Stomach smooth muscle (tissue), 2 donors: Measurements from ENCODE around the gene CASS4.

ENCODE experiments used
- H3K27ac ChIP-seq: one replicate; pipeline ENCODE4 v1.7.0; 2013; ENCODE audit warnings: mild to moderate bottlenecking, low read length, inconsistent platforms
- H3K27me3 ChIP-seq, 2 donors: one replicate each; pipeline ENCODE4 v1.7.0; 2013; ENCODE audit warnings: low read length in 2 of 2; ENCODE audit not compliant: insufficient read depth in 2 of 2, control insufficient read depth in 1 of 2
- H3K36me3 ChIP-seq, 2 donors: one replicate each; pipeline ENCODE4 v1.7.0; 2013; ENCODE audit warnings: low read length in 2 of 2; ENCODE audit not compliant: control insufficient read depth in 2 of 2, insufficient read depth in 2 of 2
- H3K4me1 ChIP-seq: one replicate; pipeline ENCODE4 v1.7.0; 2013; ENCODE audit warnings: low read length; ENCODE audit not compliant: control insufficient read depth, insufficient read depth
- H3K4me3 ChIP-seq, 2 donors: one replicate each; pipeline ENCODE4 v1.7.0; 2013; ENCODE audit warnings: low read length in 2 of 2
- H3K9ac ChIP-seq, 2 donors: one replicate each; pipeline ENCODE4 v1.7.0; 2013; ENCODE audit warnings: low read length in 2 of 2, mild to moderate bottlenecking in 1 of 2
- H3K9me3 ChIP-seq, 2 donors: one replicate each; pipeline ENCODE4 v1.7.0; 2013; ENCODE audit warnings: low read length in 2 of 2; ENCODE audit not compliant: control insufficient read depth in 2 of 2
- donor health status: healthy.
- donor health status: Pancreatic carcinoma.

The CASS4 gene

GRCh38 chr20:56443654-56444540, 31.8 kb downstream of the CASS4 start:
- Histone ChIP-seq H3K36me3 (no peaks in the 10 kb centered on the region), H3K27ac (no peak overlapping the region), H3K9me3 (no peaks in the 10 kb centered on the region), H3K9ac (no peak overlapping the region), H3K27me3 (peaks cover 5 to 6% of the 10 kb centered on the region in 2 donors), H3K4me3 (no peak overlapping the region), H3K4me1 (peaks cover 8% of the 10 kb centered on the region)

- H3K4me3 ChIP-seq: no peak overlapping the region
- peaks cover 4% of the 10 kb centered on the region for H3K4me1 ChIP-seq
- no peak overlapping the region for H3K9ac ChIP-seq
- H3K27me3 ChIP-seq: peaks cover 5 to 6% of the 10 kb centered on the region in 2 donors
- no peak overlapping the region for H3K27ac ChIP-seq
- H3K36me3 ChIP-seq: no peaks in the 10 kb centered on the region
- H3K9me3 ChIP-seq: no peaks in the 10 kb centered on the region
Measured at GRCh38 chr20:56445130-56445529, 33.1 kb downstream of the CASS4 start.

- H3K36me3 ChIP-seq: no peaks in the 10 kb centered on the region
- H3K27me3 ChIP-seq: peaks cover 5 to 6% of the 10 kb centered on the region in 2 donors
- H3K4me1 ChIP-seq: peaks cover 4% of the 10 kb centered on the region
- H3K27ac ChIP-seq: no peak overlapping the region
- H3K4me3 ChIP-seq: no peak overlapping the region
- H3K9ac ChIP-seq: no peak overlapping the region
- H3K9me3 ChIP-seq: no peaks in the 10 kb centered on the region
Measured at GRCh38 chr20:56445540-56445939, 33.5 kb downstream of the CASS4 start.

GRCh38 chr20:56447227-56447626, 35.2 kb downstream of the CASS4 start:
- Histone ChIP-seq H3K4me3 (no peak overlapping the region), H3K27ac (no peak overlapping the region), H3K36me3 (no peaks in the 10 kb centered on the region), H3K4me1 (peaks cover 4% of the 10 kb centered on the region), H3K27me3 (peaks cover 5 to 6% of the 10 kb centered on the region in 2 donors), H3K9me3 (no peaks in the 10 kb centered on the region), H3K9ac (no peak overlapping the region)

GRCh38 chr20:56449459-56449858, 37.4 kb downstream of the CASS4 start:
- Histone ChIP-seq H3K36me3 (no peaks in the 10 kb centered on the region), H3K4me1 (no peaks in the 10 kb centered on the region), H3K27ac (no peak overlapping the region), H3K27me3 (peaks cover 0 to 2% of the 10 kb centered on the region in 2 donors), H3K4me3 (no peak overlapping the region), H3K9me3 (no peaks in the 10 kb centered on the region), H3K9ac (no peak overlapping the region)

- Histone ChIP-seq H3K9ac (no peak overlapping the region), H3K27ac (no peak overlapping the region), H3K4me3 (no peak overlapping the region), H3K27me3 (no peaks in the 10 kb centered on the region), H3K9me3 (no peaks in the 10 kb centered on the region), H3K4me1 (no peaks in the 10 kb centered on the region), H3K36me3 (no peaks in the 10 kb centered on the region)
Measured at GRCh38 chr20:56451056-56451765, 39.2 kb downstream of the CASS4 start.

- Histone ChIP-seq H3K4me3 (no peak overlapping the region), H3K9me3 (no peaks in the 10 kb centered on the region), H3K27me3 (no peaks in the 10 kb centered on the region), H3K36me3 (no peaks in the 10 kb centered on the region), H3K4me1 (no peaks in the 10 kb centered on the region), H3K9ac (no peak overlapping the region), H3K27ac (no peak overlapping the region)
Measured at GRCh38 chr20:56453352-56453751, 41.3 kb downstream of the CASS4 start.

- H3K36me3 ChIP-seq: no peaks in the 10 kb centered on the region
- H3K27me3 ChIP-seq: no peaks in the 10 kb centered on the region
- no peak overlapping the region for H3K9ac ChIP-seq
- no peaks in the 10 kb centered on the region for H3K9me3 ChIP-seq
- no peak overlapping the region for H3K4me3 ChIP-seq
- no peaks in the 10 kb centered on the region for H3K4me1 ChIP-seq
- no peak overlapping the region for H3K27ac ChIP-seq
Measured at GRCh38 chr20:56454754-56455153, 42.7 kb downstream of the CASS4 start.

GRCh38 chr20:56458206-56458821, 46.3 kb downstream of the CASS4 start:
- Histone ChIP-seq H3K4me3 (no peak overlapping the region), H3K9me3 (no peaks in the 10 kb centered on the region), H3K27me3 (no peaks in the 10 kb centered on the region), H3K9ac (no peak overlapping the region), H3K27ac (no peak overlapping the region), H3K36me3 (no peaks in the 10 kb centered on the region), H3K4me1 (no peaks in the 10 kb centered on the region)

GRCh38 chr20:56460459-56460858, 48.4 kb downstream of the CASS4 start:
- H3K4me3 ChIP-seq: no peak overlapping the region
- H3K36me3 ChIP-seq: no peaks in the 10 kb centered on the region
- H3K4me1 ChIP-seq: no peaks in the 10 kb centered on the region
- H3K9me3 ChIP-seq: no peaks in the 10 kb centered on the region
- no peak overlapping the region for H3K9ac ChIP-seq
- no peak overlapping the region for H3K27ac ChIP-seq
- H3K27me3 ChIP-seq: no peaks in the 10 kb centered on the region
